GM19324 (cell line): Measurements from ENCODE around the gene IQCH.

Source experiments
- ATAC-seq: cut with Tn5 transposase; IDR thresholded peaks from one replicate; pipeline ENCODE4 v1.9.1; 2021; ENCODE audit warnings: mild to moderate bottlenecking, moderate library complexity; ENCODE audit not compliant: unreplicated experiment, low FRiP score

The IQCH gene

DNA sequence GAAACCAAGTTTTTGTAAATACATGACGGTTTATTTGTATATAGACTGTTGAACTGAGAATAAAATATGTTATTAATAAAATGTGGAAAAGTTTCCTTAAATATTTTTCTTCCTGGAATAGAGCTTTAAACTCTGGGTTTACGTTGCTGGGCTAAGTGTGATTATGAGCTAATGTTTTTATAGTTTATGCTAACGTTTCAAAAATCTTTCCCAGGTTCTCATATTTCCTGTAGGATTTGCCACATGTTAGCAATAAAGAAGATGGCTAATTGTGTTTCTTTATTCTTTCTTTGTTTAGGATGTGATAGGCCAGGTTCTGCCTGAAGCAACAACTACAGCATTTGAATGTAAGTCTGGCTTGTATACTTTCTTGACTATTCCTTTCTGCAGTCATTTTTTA, 295.1 kb downstream of the IQCH start:
- no peak for ATAC-seq

GRCh38 chr15:67550522-67550921, 295.9 kb downstream of the IQCH start:
- no peak for ATAC-seq

DNA sequence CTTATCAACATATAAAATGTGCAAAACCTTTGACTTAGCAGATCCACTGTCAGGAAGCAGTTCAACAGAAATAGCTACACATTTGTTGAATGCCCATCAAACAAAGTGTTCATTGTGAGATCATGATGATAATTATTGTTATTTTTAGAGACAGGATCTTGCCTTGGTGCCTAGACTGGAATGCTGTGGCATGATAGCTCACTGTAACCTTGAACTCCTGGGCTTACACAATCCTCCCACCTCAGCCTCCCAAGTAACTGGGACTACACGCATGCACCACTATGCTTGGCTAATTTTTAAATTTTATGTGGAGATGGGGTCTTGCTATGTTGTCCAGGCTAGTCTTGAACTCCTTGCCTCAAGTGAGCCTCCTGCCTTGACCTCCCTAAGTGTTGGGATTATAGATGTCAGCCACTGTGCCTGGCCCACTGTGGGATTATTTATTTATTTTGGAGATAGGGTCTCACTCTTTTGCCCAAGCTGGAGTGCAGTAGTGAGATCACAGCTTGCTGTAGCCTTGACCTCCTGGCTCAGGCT, 296.7 kb downstream of the IQCH start:
- no peak for ATAC-seq
